GM12875 (cell line): ENCODE results near the gene GRID1.
A peak's percentile ranks its signal among the peaks of the same experiment; 100 is the strongest.

Experiments used
- H3K4me3 ChIP-seq: one replicate; pipeline ENCODE4 v1.5.1; 2011; ENCODE audit warnings: low read depth, low read length, control low read depth
- TF ChIP-seq, protein P1 (sequence below): IDR thresholded peaks from 2 replicates; pipeline ENCODE4 v1.5.1; 2011; ENCODE audit warnings: low read depth, mild to moderate bottlenecking, control low read depth, inconsistent platforms, low read length, moderate library complexity, borderline replicate concordance; ENCODE audit not compliant: insufficient read depth

GRID1 gene

DNA sequence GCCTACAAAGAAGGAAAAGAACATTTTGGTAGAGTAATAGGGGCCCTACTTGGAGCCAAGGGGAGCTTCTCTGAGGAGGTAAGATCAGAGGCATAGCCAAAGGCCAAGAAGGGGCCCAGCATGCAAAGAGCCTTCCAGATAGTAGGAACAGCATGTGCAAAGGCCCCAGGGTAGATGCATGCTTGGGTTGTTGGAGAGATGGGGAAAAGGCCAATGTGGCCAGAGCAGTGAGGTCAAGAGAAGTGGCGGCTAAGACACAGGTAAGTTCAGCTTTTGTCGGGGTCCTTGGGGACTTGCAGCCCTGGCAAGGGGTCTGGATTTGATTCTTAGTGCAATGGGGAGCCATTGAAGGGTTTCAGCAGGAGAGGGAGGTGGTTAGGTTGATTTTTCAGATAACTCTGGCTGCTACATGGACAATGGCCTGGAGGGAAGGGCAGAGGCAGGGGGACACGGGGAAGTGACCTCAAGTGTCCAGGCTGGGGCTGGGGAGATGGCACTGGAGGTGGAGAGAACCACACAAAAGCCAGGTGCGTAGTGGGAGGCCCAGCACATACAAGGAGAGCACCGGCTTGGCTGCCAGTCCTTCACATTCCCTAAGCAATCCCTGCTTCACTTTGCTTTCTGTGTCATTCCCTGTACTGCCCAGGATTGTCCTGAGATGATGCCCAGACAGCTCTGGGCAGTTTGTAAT is 16.5 kb downstream of the GRID1 start:
- TF ChIP-seq, protein P1, sequence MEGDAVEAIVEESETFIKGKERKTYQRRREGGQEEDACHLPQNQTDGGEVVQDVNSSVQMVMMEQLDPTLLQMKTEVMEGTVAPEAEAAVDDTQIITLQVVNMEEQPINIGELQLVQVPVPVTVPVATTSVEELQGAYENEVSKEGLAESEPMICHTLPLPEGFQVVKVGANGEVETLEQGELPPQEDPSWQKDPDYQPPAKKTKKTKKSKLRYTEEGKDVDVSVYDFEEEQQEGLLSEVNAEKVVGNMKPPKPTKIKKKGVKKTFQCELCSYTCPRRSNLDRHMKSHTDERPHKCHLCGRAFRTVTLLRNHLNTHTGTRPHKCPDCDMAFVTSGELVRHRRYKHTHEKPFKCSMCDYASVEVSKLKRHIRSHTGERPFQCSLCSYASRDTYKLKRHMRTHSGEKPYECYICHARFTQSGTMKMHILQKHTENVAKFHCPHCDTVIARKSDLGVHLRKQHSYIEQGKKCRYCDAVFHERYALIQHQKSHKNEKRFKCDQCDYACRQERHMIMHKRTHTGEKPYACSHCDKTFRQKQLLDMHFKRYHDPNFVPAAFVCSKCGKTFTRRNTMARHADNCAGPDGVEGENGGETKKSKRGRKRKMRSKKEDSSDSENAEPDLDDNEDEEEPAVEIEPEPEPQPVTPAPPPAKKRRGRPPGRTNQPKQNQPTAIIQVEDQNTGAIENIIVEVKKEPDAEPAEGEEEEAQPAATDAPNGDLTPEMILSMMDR: no peak
- no peak overlapping the region for H3K4me3 ChIP-seq

DNA sequence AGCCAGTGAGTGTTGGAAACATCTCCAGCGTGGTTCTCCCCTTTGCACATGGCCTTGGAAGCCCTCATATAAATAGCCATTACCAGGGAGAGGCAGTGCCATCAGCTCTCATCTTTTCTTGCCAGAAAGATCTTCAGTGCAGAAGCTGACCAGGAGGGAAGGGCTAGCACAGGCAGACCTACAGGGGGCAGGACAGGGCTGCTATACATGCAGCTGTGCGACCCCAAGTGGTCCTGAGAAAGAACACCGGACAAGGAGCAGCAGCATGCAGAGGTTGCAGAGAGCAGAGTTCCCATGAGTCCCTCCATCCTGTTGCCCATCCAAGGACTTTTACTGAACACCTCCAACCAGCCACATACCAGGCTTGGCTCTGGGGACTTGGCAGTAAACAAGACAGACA is 17.1 kb downstream of the GRID1 start:
- TF ChIP-seq, protein P1: peak; percentile 48; the same call in 1 of the 2 replicates

GRCh38 chr10:86348321-86349210 is 18.0 kb downstream of the GRID1 start:
- TF ChIP-seq, protein P1: no peak
- no peak overlapping the region for H3K4me3 ChIP-seq

More for the DNA sequence above, 17.1 kb downstream of the GRID1 start:
- no peak overlapping the region for H3K4me3 ChIP-seq

DNA sequence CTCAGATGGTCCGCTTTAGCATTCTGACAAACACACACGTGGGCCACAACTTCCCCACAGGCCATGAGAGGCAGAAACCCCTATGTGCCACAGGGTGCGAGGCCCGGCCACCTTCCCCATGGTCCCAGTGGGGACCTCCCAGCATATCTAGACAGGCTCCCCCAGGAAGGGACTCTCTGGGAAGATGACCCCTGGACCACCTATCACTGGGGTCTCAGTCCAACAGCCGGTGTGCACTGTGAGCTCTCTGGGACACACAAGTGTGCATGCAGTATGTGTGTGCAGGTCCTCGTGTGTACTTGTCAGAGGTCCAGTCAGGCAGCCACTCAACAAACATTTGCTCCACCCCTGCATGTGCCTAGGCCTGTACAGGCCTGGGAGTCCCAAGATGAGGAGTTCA is 18.7 kb downstream of the GRID1 start:
- H3K4me3 ChIP-seq: no peak overlapping the region
- TF ChIP-seq, protein P1: no peak

- H3K4me3 ChIP-seq: no peak overlapping the region
- TF ChIP-seq, protein P1: no peak
Observed at GRCh38 chr10:86346799-86347665, 19.6 kb downstream of the GRID1 start.

GRCh38 chr10:86345859-86346798 is 20.5 kb downstream of the GRID1 start:
- no peak overlapping the region for H3K4me3 ChIP-seq
- TF ChIP-seq, protein P1: no peak
